GM12873 (cell line): ENCODE results near the gene SPAG16.

ENCODE experiments used
- CTCF ChIP-seq: IDR thresholded peaks from 2 replicates; pipeline ENCODE4 v1.5.1; 2012; ENCODE audit warnings: low read depth, mild to moderate bottlenecking, moderate library complexity, low read length, control low read depth; ENCODE audit not compliant: insufficient read depth; ENCODE audit errors: missing control alignments

The SPAG16 gene

GRCh38 chr2:213274143-213274542 lies 10.1 kb upstream of the SPAG16 start:
- TF ChIP-seq CTCF, result no peak

GRCh38 chr2:213275265-213275664 lies 9.0 kb upstream of the SPAG16 start:
- no peak for TF ChIP-seq CTCF

- TF ChIP-seq CTCF, result no peak
Observed at GRCh38 chr2:213279116-213279620, 5.1 kb upstream of the SPAG16 start.

GRCh38 chr2:213279971-213280370 lies 4.3 kb upstream of the SPAG16 start:
- no peak for TF ChIP-seq CTCF

- no peak for TF ChIP-seq CTCF
Observed at GRCh38 chr2:213281156-213281555, 3.1 kb upstream of the SPAG16 start.

GRCh38 chr2:213285404-213285803 lies 1.1 kb downstream of the SPAG16 start:
- TF ChIP-seq CTCF, result no peak

GRCh38 chr2:213286161-213286560 lies 1.9 kb downstream of the SPAG16 start:
- TF ChIP-seq CTCF, result no peak
